Astrocyte (in vitro differentiated cells and primary cell): ENCODE results near the gene SLC39A8. TPM values are rescaled to one million over a fixed set of nuclear protein-coding genes. Genes with fewer than 3 reads are reported as not detected.

Experiments used
- DNase-seq: peaks from one replicate; pipeline ENCODE4 v3.0.0-alpha.2; 2010; ENCODE audit warnings: low read depth
- FAIRE-seq: peaks from 2 replicates; lab custom pipeline; 2011; peaks lifted over from hg19 to GRCh38; lab: Jason Lieb, UNC
- H2AFZ ChIP-seq: 2 replicates; pipeline ENCODE4 v1.6.0; 2012; ENCODE audit warnings: low read depth, low read length, inconsistent platforms
- H3K27ac ChIP-seq: 2 replicates; pipeline ENCODE4 v1.5.1; 2011; ENCODE audit warnings: low read depth, low read length, inconsistent platforms
- H3K27me3 ChIP-seq: 2 replicates; pipeline ENCODE4 v1.6.0; 2011; ENCODE audit warnings: low read length, inconsistent platforms; ENCODE audit not compliant: insufficient read depth
- H3K36me3 ChIP-seq: 2 replicates; pipeline ENCODE4 v1.5.1; 2011; ENCODE audit warnings: low read length, inconsistent platforms; ENCODE audit not compliant: insufficient read depth
- H3K4me1 ChIP-seq: 2 replicates; pipeline ENCODE4 v1.5.1; 2011; ENCODE audit warnings: low read length, inconsistent platforms; ENCODE audit not compliant: insufficient read depth
- H3K4me2 ChIP-seq: 2 replicates; pipeline ENCODE4 v1.6.0; 2012; ENCODE audit warnings: low read length, inconsistent platforms
- H3K4me3 ChIP-seq: 2 replicates; pipeline ENCODE4 v1.5.1; 2011; ENCODE audit warnings: low read depth, mild to moderate bottlenecking, low read length, inconsistent platforms; ENCODE audit not compliant: insufficient read depth
- H3K79me2 ChIP-seq: 2 replicates; pipeline ENCODE4 v1.6.0; 2012; ENCODE audit warnings: mild to moderate bottlenecking, low read length, inconsistent platforms; ENCODE audit not compliant: insufficient read depth
- H3K9ac ChIP-seq: 2 replicates; pipeline ENCODE4 v1.6.0; 2012; ENCODE audit warnings: mild to moderate bottlenecking, low read length, inconsistent platforms
- H3K9me3 ChIP-seq: 2 replicates; pipeline ENCODE4 v1.5.1; 2012; ENCODE audit warnings: low read depth, mild to moderate bottlenecking, low read length, inconsistent platforms; ENCODE audit not compliant: insufficient read depth
- H4K20me1 ChIP-seq: 2 replicates; pipeline ENCODE4 v1.6.0; 2012; ENCODE audit warnings: low read length, inconsistent platforms; ENCODE audit not compliant: insufficient read depth
- H3K27ac Mint-ChIP-seq: one replicate; pipeline ENCODE4 v1.8.0; 2021; ENCODE audit warnings: mild to moderate bottlenecking, mixed read lengths; ENCODE audit not compliant: unreplicated experiment
- H3K27me3 Mint-ChIP-seq: one replicate; pipeline ENCODE4 v1.8.0; 2021; ENCODE audit warnings: low read depth, mixed read lengths; ENCODE audit not compliant: unreplicated experiment
- H3K36me3 Mint-ChIP-seq: one replicate; pipeline ENCODE4 v1.8.0; 2021; ENCODE audit warnings: low read depth, mixed read lengths; ENCODE audit not compliant: unreplicated experiment
- H3K4me1 Mint-ChIP-seq: one replicate; pipeline ENCODE4 v1.8.0; 2021; ENCODE audit warnings: low read depth, mixed read lengths; ENCODE audit not compliant: unreplicated experiment
- H3K4me3 Mint-ChIP-seq: one replicate; pipeline ENCODE4 v1.8.0; 2021; ENCODE audit warnings: mild to moderate bottlenecking, moderate library complexity, mixed read lengths; ENCODE audit not compliant: unreplicated experiment
- H3K9me3 Mint-ChIP-seq: one replicate; pipeline ENCODE4 v1.8.0; 2021; ENCODE audit warnings: mild to moderate bottlenecking, mixed read lengths; ENCODE audit not compliant: unreplicated experiment
- CTCF ChIP-seq: IDR thresholded peaks from 2 replicates; pipeline ENCODE4 v1.5.1; 2011; ENCODE audit warnings: low read depth, mild to moderate bottlenecking, inconsistent platforms, low read length, moderate library complexity; ENCODE audit not compliant: insufficient read depth
- EZH2 ChIP-seq: IDR thresholded peaks from 2 replicates; pipeline ENCODE4 v1.6.1; 2012; ENCODE audit warnings: mild to moderate bottlenecking, low read length, inconsistent platforms; ENCODE audit not compliant: insufficient read depth
- total RNA-seq: library from RNA; stranded (reverse); gene quantifications from 2 replicates; pipeline ENCODE4 v1.2.1, GENCODE V29; 2021

Gene SLC39A8
- total RNA-seq, 1 donor from 2014 or later, result 5.6 TPM

GRCh38 chr4:102219129-102219528, 126.2 kb downstream of the SLC39A8 start:
- no peaks in the 10 kb centered on the region for H3K79me2 ChIP-seq
- no peak overlapping the region for H3K4me3 ChIP-seq
- Mint-ChIP-seq H3K4me1 (peaks cover 2% of the 10 kb centered on the region), H3K27me3 (no peaks in the 10 kb centered on the region), H3K9me3 (no peaks in the 10 kb centered on the region), H3K27ac (no peak overlapping the region), H3K4me3 (no peak overlapping the region), H3K36me3 (no peaks in the 10 kb centered on the region)
- H4K20me1 ChIP-seq, result no peaks in the 10 kb centered on the region
- no peaks in the 10 kb centered on the region for H3K9me3 ChIP-seq
- no peak overlapping the region for H3K27ac ChIP-seq
- H3K4me1 ChIP-seq, result no peaks in the 10 kb centered on the region
- no peak overlapping the region for H3K4me2 ChIP-seq
- H3K9ac ChIP-seq, result no peak overlapping the region
- FAIRE-seq, result no peak
- H2AFZ ChIP-seq, result no peak overlapping the region
- DNase-seq, result no peak
- H3K36me3 ChIP-seq, result no peaks in the 10 kb centered on the region
- TF ChIP-seq EZH2 (no peak), CTCF (no peak)
- H3K27me3 ChIP-seq, result no peaks in the 10 kb centered on the region

GRCh38 chr4:102218656-102219055, 126.6 kb downstream of the SLC39A8 start:
- Histone ChIP-seq H3K9me3 (no peaks in the 10 kb centered on the region), H3K79me2 (no peaks in the 10 kb centered on the region), H2AFZ (no peak overlapping the region), H3K27me3 (no peaks in the 10 kb centered on the region), H3K27ac (no peak overlapping the region), H3K4me1 (no peaks in the 10 kb centered on the region), H3K9ac (no peak overlapping the region), H3K4me3 (no peak overlapping the region), H3K4me2 (no peak overlapping the region), H4K20me1 (no peaks in the 10 kb centered on the region), H3K36me3 (no peaks in the 10 kb centered on the region)
- Mint-ChIP-seq H3K4me1 (peaks cover 2% of the 10 kb centered on the region), H3K27me3 (no peaks in the 10 kb centered on the region), H3K9me3 (no peaks in the 10 kb centered on the region), H3K27ac (no peak overlapping the region), H3K4me3 (no peak overlapping the region), H3K36me3 (no peaks in the 10 kb centered on the region)
- DNase-seq (no peak), FAIRE-seq (no peak)
- TF ChIP-seq EZH2, result no peak
- TF ChIP-seq CTCF, result no peak

GRCh38 chr4:102217775-102218355, 127.4 kb downstream of the SLC39A8 start:
- peaks cover 2% of the 10 kb centered on the region for H3K4me1 Mint-ChIP-seq
- FAIRE-seq (no peak), DNase-seq (no peak)
- H3K4me3 Mint-ChIP-seq, result no peak overlapping the region
- H4K20me1 ChIP-seq, result no peaks in the 10 kb centered on the region
- H3K79me2 ChIP-seq, result no peaks in the 10 kb centered on the region
- no peak overlapping the region for H3K4me2 ChIP-seq
- H3K27ac ChIP-seq, result no peak overlapping the region
- no peak for TF ChIP-seq CTCF
- no peak for TF ChIP-seq EZH2
- no peaks in the 10 kb centered on the region for H3K4me1 ChIP-seq
- no peaks in the 10 kb centered on the region for H3K36me3 ChIP-seq
- H3K36me3 Mint-ChIP-seq, result no peaks in the 10 kb centered on the region
- no peaks in the 10 kb centered on the region for H3K9me3 ChIP-seq
- no peak overlapping the region for H3K9ac ChIP-seq
- H2AFZ ChIP-seq, result no peak overlapping the region
- H3K9me3 Mint-ChIP-seq, result no peaks in the 10 kb centered on the region
- H3K27ac Mint-ChIP-seq, result no peak overlapping the region
- no peaks in the 10 kb centered on the region for H3K27me3 ChIP-seq
- H3K27me3 Mint-ChIP-seq, result no peaks in the 10 kb centered on the region
- H3K4me3 ChIP-seq, result no peak overlapping the region
